Breast epithelium (tissue), 3 donors: ENCODE measurements around the gene DHH.

Experiments used
- CTCF ChIP-seq, 3 donors: fragments of 450-650 bp; IDR thresholded peaks; one replicate each; pipeline ENCODE4 v1.5.1; 2016 to 2017; ENCODE audit warnings: antibody characterized with exemption in 3 of 3, mild to moderate bottlenecking in 3 of 3, moderate library complexity in 3 of 3
- POLR2A ChIP-seq: fragments of 450-650 bp; IDR thresholded peaks from one replicate; pipeline ENCODE4 v1.6.1; 2016; ENCODE audit warnings: antibody characterized with exemption, mild to moderate bottlenecking, moderate library complexity

GRCh38 chr12:49046129-49046895 lies 48.3 kb downstream of the DHH start:
- TF ChIP-seq CTCF (IDR thresholded peaks at IDR 0.05) = no peak
- TF ChIP-seq POLR2A = no peak
